Measurements from ENCODE around the gene SHPK.

SHPK gene

DNA sequence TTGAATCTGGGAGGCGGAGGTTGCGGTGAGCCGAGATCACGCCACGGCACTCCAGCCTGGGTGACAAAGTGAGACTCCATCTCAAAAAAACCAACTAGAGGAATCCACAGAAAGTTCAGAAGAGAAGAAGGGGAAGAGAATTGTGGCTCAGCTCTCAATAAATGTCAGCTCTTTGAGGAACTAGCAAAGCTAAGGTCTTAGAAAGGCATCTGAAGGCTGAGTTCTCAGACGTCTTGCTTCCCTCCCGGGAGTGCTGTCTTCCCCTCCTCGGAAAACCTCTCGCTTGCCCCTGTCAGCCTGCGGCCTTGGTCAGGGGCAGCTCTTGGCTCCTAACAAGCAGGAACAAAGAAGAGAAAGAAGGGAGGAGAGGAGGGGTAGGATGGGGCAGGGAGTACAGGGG, 5.3 kb downstream of the SHPK start:
- Histone ChIP-seq H2AFZ (ENCODE audit: low read depth, low read length) (no peak overlapping the region), H3K27ac (ENCODE audit: low read length) (no peak overlapping the region), H4K20me1 (ENCODE audit: insufficient read depth, low read length) (no peaks in the 10 kb centered on the region), H3K4me1 (ENCODE audit: low read length) (no peaks in the 10 kb centered on the region), H3K4me3 (ENCODE audit: low read length) (no peak overlapping the region), H3K79me2 (ENCODE audit: low read length) (no peaks in the 10 kb centered on the region), H3K9me3 (ENCODE audit: insufficient read depth, low read length) (no peaks in the 10 kb centered on the region), H3K9ac (ENCODE audit: low read length) (no peak overlapping the region), H3K36me3 (replicated peaks; ENCODE audit: low read depth, low read length) (no peaks in the 10 kb centered on the region), H3K27me3 (ENCODE audit: low read depth, low read length) (no peaks in the 10 kb centered on the region), H3K4me2 (ENCODE audit: low read length) (no peak overlapping the region)
- TF ChIP-seq EZH2phosphoT487 (IDR thresholded peaks at IDR 0.05; ENCODE audit: low read depth): no peak
- TF ChIP-seq, protein P1, sequence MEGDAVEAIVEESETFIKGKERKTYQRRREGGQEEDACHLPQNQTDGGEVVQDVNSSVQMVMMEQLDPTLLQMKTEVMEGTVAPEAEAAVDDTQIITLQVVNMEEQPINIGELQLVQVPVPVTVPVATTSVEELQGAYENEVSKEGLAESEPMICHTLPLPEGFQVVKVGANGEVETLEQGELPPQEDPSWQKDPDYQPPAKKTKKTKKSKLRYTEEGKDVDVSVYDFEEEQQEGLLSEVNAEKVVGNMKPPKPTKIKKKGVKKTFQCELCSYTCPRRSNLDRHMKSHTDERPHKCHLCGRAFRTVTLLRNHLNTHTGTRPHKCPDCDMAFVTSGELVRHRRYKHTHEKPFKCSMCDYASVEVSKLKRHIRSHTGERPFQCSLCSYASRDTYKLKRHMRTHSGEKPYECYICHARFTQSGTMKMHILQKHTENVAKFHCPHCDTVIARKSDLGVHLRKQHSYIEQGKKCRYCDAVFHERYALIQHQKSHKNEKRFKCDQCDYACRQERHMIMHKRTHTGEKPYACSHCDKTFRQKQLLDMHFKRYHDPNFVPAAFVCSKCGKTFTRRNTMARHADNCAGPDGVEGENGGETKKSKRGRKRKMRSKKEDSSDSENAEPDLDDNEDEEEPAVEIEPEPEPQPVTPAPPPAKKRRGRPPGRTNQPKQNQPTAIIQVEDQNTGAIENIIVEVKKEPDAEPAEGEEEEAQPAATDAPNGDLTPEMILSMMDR (IDR thresholded peaks at IDR 0.05; ENCODE audit: low read depth, low read length): no peak

- Histone ChIP-seq H3K27me3 (ENCODE audit: low read depth, low read length) (no peaks in the 10 kb centered on the region), H3K36me3 (replicated peaks; ENCODE audit: low read depth, low read length) (no peaks in the 10 kb centered on the region), H3K4me3 (ENCODE audit: low read length) (no peak overlapping the region), H3K27ac (ENCODE audit: low read length) (no peak overlapping the region), H4K20me1 (ENCODE audit: insufficient read depth, low read length) (no peaks in the 10 kb centered on the region), H3K4me1 (ENCODE audit: low read length) (no peaks in the 10 kb centered on the region), H2AFZ (ENCODE audit: low read depth, low read length) (no peak overlapping the region), H3K9ac (ENCODE audit: low read length) (no peak overlapping the region), H3K79me2 (ENCODE audit: low read length) (no peaks in the 10 kb centered on the region), H3K9me3 (ENCODE audit: insufficient read depth, low read length) (no peaks in the 10 kb centered on the region), H3K4me2 (ENCODE audit: low read length) (no peak overlapping the region)
- no peak for TF ChIP-seq EZH2phosphoT487 (IDR thresholded peaks at IDR 0.05; ENCODE audit: low read depth)
- TF ChIP-seq, protein P1 (IDR thresholded peaks at IDR 0.05; ENCODE audit: low read depth, low read length): no peak
These were observed 8.3 kb downstream of the SHPK start for GRCh38 chr17:3627769-3628167.

DNA sequence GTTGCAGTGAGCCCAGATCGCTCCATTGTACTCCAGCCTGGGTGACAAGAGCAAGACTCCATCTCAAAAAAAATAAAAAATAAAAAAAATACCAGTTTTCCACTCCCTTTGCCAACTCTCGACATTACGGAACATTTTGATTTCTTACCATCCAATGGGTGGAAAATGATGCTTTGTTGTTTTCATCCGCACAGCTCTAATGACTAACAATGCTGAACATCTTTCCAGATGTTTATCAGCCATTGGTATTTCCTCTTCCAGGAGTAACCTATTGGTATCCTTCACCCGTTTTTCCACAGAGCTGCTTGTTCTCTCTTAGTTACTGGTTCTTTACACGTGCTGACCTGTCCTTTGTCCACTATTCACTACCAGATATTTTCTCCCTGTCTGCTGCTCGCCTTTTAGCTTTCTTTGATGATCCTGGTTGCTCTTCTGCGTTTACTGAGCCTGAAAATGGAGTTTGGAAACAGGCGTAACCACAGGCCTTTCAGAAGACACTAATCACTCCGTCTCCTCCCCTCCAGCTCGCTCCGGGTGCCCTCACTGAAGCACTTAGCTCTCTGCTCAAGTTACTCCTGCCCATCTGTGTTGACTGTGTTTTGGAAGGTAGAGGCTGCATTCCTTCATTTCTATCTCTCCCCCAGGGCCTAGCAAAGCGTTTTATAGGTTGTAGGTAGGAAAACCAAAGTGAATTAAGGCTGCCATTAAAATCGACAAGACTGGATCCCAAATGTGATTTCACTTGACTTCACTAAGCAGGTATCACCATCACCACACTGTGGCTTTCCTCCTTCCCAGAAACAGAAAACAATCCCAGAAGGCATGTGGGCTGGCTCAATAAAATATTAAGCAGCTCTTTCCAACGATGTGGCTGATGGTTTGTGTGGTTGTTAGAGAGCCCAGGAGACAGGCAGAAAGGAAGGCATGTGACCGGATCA, 8.9 kb downstream of the SHPK start:
- Histone ChIP-seq H3K79me2 (ENCODE audit: low read length) (no peaks in the 10 kb centered on the region), H3K27me3 (ENCODE audit: low read depth, low read length) (no peaks in the 10 kb centered on the region), H3K9me3 (ENCODE audit: insufficient read depth, low read length) (no peaks in the 10 kb centered on the region), H2AFZ (ENCODE audit: low read depth, low read length) (no peak overlapping the region), H3K4me3 (ENCODE audit: low read length) (no peak overlapping the region), H3K9ac (ENCODE audit: low read length) (no peak overlapping the region), H3K27ac (ENCODE audit: low read length) (no peak overlapping the region), H3K36me3 (replicated peaks; ENCODE audit: low read depth, low read length) (no peaks in the 10 kb centered on the region), H4K20me1 (ENCODE audit: insufficient read depth, low read length) (no peaks in the 10 kb centered on the region), H3K4me2 (ENCODE audit: low read length) (no peak overlapping the region), H3K4me1 (ENCODE audit: low read length) (no peaks in the 10 kb centered on the region)
- TF ChIP-seq EZH2phosphoT487 (IDR thresholded peaks at IDR 0.05; ENCODE audit: low read depth): no peak
- TF ChIP-seq, protein P1 (IDR thresholded peaks at IDR 0.05; ENCODE audit: low read depth, low read length): no peak

DNA sequence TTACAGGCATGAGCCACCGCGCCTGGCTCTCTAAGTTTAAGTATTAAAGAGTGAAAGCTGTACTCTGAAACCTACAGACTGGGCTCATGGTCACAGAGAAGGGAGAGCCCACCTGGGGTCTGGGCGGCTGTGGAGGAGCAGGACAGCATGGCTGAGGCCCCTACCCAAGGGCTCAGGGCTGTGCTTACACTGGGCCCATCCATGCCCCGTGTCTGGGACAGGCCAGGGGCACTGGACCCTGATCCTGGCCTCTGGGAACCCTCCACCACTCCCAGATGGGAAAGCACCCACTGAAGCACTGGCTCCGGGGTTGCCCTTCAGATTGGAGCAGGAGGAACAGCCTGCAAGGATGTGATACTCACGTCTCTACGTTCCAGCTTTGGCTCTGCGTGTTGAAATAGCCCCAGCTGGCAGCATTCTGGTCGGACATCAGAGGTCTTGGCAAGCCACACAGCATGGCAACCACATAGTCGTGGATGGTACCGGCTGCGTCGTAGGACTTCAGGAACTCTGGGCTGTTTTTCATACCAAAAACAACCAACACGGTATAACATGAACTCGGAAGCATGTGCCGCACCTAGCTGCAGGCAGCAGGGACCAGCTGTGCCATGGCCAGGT, 13.0 kb downstream of the SHPK start:
- Histone ChIP-seq H2AFZ (ENCODE audit: low read depth, low read length) (no peak overlapping the region), H3K9ac (ENCODE audit: low read length) (no peak overlapping the region), H3K4me1 (ENCODE audit: low read length) (no peaks in the 10 kb centered on the region), H3K79me2 (ENCODE audit: low read length) (no peaks in the 10 kb centered on the region), H3K4me2 (ENCODE audit: low read length) (no peak overlapping the region), H3K9me3 (ENCODE audit: insufficient read depth, low read length) (no peaks in the 10 kb centered on the region), H3K4me3 (ENCODE audit: low read length) (no peak overlapping the region), H4K20me1 (ENCODE audit: insufficient read depth, low read length) (no peaks in the 10 kb centered on the region), H3K27ac (ENCODE audit: low read length) (no peak overlapping the region), H3K27me3 (ENCODE audit: low read depth, low read length) (no peaks in the 10 kb centered on the region), H3K36me3 (replicated peaks; ENCODE audit: low read depth, low read length) (no peaks in the 10 kb centered on the region)
- no peak for TF ChIP-seq EZH2phosphoT487 (IDR thresholded peaks at IDR 0.05; ENCODE audit: low read depth)
- TF ChIP-seq, protein P1 (IDR thresholded peaks at IDR 0.05; ENCODE audit: low read depth, low read length): no peak

All from OCI-LY3 (cell line).